NB4 (cell line): ENCODE results near the gene TMEM184B.

Source experiments
- DNase-seq: peaks from one replicate; pipeline ENCODE4 v3.0.0; 2010; ENCODE audit warnings: low read depth
- H3K4me3 ChIP-seq: one replicate; pipeline ENCODE4 v1.5.1; 2011; ENCODE audit warnings: mild to moderate bottlenecking, low read depth, low read length, moderate library complexity
- CTCF ChIP-seq: IDR thresholded peaks from one replicate; pipeline ENCODE4 v1.5.1; 2012; ENCODE audit warnings: low read depth, low read length
- MAX ChIP-seq: IDR thresholded peaks from 2 replicates; pipeline ENCODE4 v1.6.1; 2011; ENCODE audit warnings: low read depth, low read length
- MYC ChIP-seq: IDR thresholded peaks from 2 replicates; pipeline ENCODE4 v1.6.1; 2011; ENCODE audit warnings: low read depth, low read length
- POLR2A ChIP-seq: IDR thresholded peaks from 2 replicates; pipeline ENCODE4 v1.6.1; 2011; ENCODE audit warnings: mild to moderate bottlenecking; ENCODE audit not compliant: insufficient read length; ENCODE audit errors: extremely low read depth

The TMEM184B gene

GRCh38 chr22:38257181-38257580 is 15.6 kb downstream of the TMEM184B start:
- H3K4me3 ChIP-seq: no peak overlapping the region
- TF ChIP-seq MAX (no peak), MYC (no peak), CTCF (no peak), POLR2A (no peak)
- no peak for DNase-seq

GRCh38 chr22:38255697-38256096 is 17.1 kb downstream of the TMEM184B start:
- DNase-seq: no peak
- TF ChIP-seq CTCF: no peak
- no peak for TF ChIP-seq POLR2A
- TF ChIP-seq MYC: no peak
- TF ChIP-seq MAX: no peak
- H3K4me3 ChIP-seq: no peak overlapping the region

- TF ChIP-seq CTCF: no peak
- TF ChIP-seq POLR2A: no peak
- no peak for TF ChIP-seq MAX
- TF ChIP-seq MYC: no peak
- DNase-seq: no peak
- H3K4me3 ChIP-seq: no peak overlapping the region
Observed at GRCh38 chr22:38251341-38251692, 21.5 kb downstream of the TMEM184B start.

- H3K4me3 ChIP-seq: no peak overlapping the region
- TF ChIP-seq MYC (no peak), POLR2A (no peak), CTCF (no peak), MAX (no peak)
- DNase-seq: no peak
Observed at GRCh38 chr22:38250643-38251340, 22.0 kb downstream of the TMEM184B start.

- no peak for TF ChIP-seq CTCF
- TF ChIP-seq POLR2A: no peak
- no peak for TF ChIP-seq MYC
- TF ChIP-seq MAX: no peak
- no peak overlapping the region for H3K4me3 ChIP-seq
- DNase-seq: no peak
Observed at GRCh38 chr22:38249803-38250642, 22.8 kb downstream of the TMEM184B start.
